ENCODE measurements around the gene PTPRD.
"Not testable (repeated sequence)": the region's sequence is repeated elsewhere in the genome, so short reads cannot be mapped to it uniquely, and the experiment has no call there.

Gene PTPRD

GRCh38 chr9:9362332-9362731 lies 1250.5 kb downstream of the PTPRD start:
- TF ChIP-seq CTCF (IDR thresholded peaks at IDR 0.05; ENCODE audit: insufficient read depth, low read depth, low read length, missing control alignments) = no peak
- no peak for DNase-seq (ENCODE audit: low read depth)
- no peak overlapping the region for H3K4me3 ChIP-seq (ENCODE audit: low read length)

- H3K4me3 ChIP-seq (ENCODE audit: low read length) = no peak overlapping the region
- DNase-seq (ENCODE audit: low read depth) = peak; percentile 6
- TF ChIP-seq CTCF (IDR thresholded peaks at IDR 0.05; ENCODE audit: insufficient read depth, low read depth, low read length, missing control alignments) = peak; percentile 59
Observed at GRCh38 chr9:9352877-9353481, 1259.8 kb downstream of the PTPRD start.

GRCh38 chr9:9341203-9341602 lies 1271.6 kb downstream of the PTPRD start:
- no peak for TF ChIP-seq CTCF (IDR thresholded peaks at IDR 0.05; ENCODE audit: insufficient read depth, low read depth, low read length, missing control alignments)
- no peak for DNase-seq (ENCODE audit: low read depth)
- H3K4me3 ChIP-seq (ENCODE audit: low read length) = no peak overlapping the region

GRCh38 chr9:9337129-9337528 lies 1275.7 kb downstream of the PTPRD start:
- TF ChIP-seq CTCF (IDR thresholded peaks at IDR 0.05; ENCODE audit: insufficient read depth, low read depth, low read length, missing control alignments) = no peak
- no peak overlapping the region for H3K4me3 ChIP-seq (ENCODE audit: low read length)
- DNase-seq (ENCODE audit: low read depth) = no peak

GRCh38 chr9:9326749-9327148 lies 1286.1 kb downstream of the PTPRD start:
- no peak overlapping the region for H3K4me3 ChIP-seq (ENCODE audit: low read length)
- no peak for TF ChIP-seq CTCF (IDR thresholded peaks at IDR 0.05; ENCODE audit: insufficient read depth, low read depth, low read length, missing control alignments)
- DNase-seq (ENCODE audit: low read depth) = no peak

GRCh38 chr9:9319007-9319406 lies 1293.8 kb downstream of the PTPRD start:
- DNase-seq (ENCODE audit: low read depth) = no peak
- no peak overlapping the region for H3K4me3 ChIP-seq (ENCODE audit: low read length)
- TF ChIP-seq CTCF (IDR thresholded peaks at IDR 0.05; ENCODE audit: insufficient read depth, low read depth, low read length, missing control alignments) = no peak

GRCh38 chr9:9310743-9311142 lies 1302.1 kb downstream of the PTPRD start:
- DNase-seq (ENCODE audit: low read depth); H3K4me3 ChIP-seq (ENCODE audit: low read length): not testable (repeated sequence)

Measured in epithelial cell of esophagus (primary cell).